Measurements from ENCODE around the gene PHLDA2. TPM values are rescaled to one million over a fixed set of nuclear protein-coding genes. Genes with fewer than 3 reads are reported as not detected.

PHLDA2 gene
- total RNA-seq, 1 experiment from 2014 or later: 309 TPM

GRCh38 chr11:2921742-2922493, 7.3 kb downstream of the PHLDA2 start:
- H3K4me1 ChIP-seq (ENCODE audit: control insufficient read depth in 1 of 2, insufficient read depth in 2 of 2, low read length in 2 of 2): peaks cover 11 to 28% of the 10 kb centered on the region in 2 experiments
- H4K20me1 ChIP-seq (ENCODE audit: insufficient read depth): no peaks in the 10 kb centered on the region
- DNase-seq (ENCODE audit: low read depth, low spot score) (no peak), ATAC-seq (no peak)
- H3K4me2 ChIP-seq (ENCODE audit: low read length): no peak overlapping the region
- ChIA-PET POLR2A (interaction anchor here (0.8 to 4.0 kb wide), 2 partner anchors 8 to 9 kb away, joined by 3 to 19 read pairs; partner anchors contain the start of gene PHLDA2), RAD21 (ENCODE audit: low non-redundant PET in 1 of 2, low total read pairs in 2 of 2, uncharacterized antibody in 2 of 2, unreplicated experiment in 2 of 2) (no interaction called here), CTCF (no interaction called here)
- H3K9ac ChIP-seq (ENCODE audit: low read length): no peak overlapping the region
- peaks cover 8% of the 10 kb centered on the region for H3K79me2 ChIP-seq (ENCODE audit: insufficient read depth, low read length)
- H3K27ac ChIP-seq (ENCODE audit: low read depth, low read length): no peak overlapping the region
- H3K9me3 ChIP-seq (ENCODE audit: control insufficient read depth in 1 of 2, insufficient read depth in 1 of 2, low read depth in 1 of 2, low read length in 2 of 2): no peaks in the 10 kb centered on the region
- no peaks in the 10 kb centered on the region for H3K27me3 ChIP-seq (ENCODE audit: insufficient read depth, low read length)
- H3K9me2 ChIP-seq (ENCODE audit: insufficient read depth): no peaks in the 10 kb centered on the region
- H3K36me3 ChIP-seq (ENCODE audit: control insufficient read depth in 1 of 2, insufficient read depth in 2 of 2, low read length in 2 of 2): no peaks in the 10 kb centered on the region; a peak in 1 of 4 replicates
- no peak for TF ChIP-seq ATF3 (IDR thresholded peaks at IDR 0.05)
- no peak for TF ChIP-seq MAX (IDR thresholded peaks at IDR 0.05)
- no peak for TF ChIP-seq CEBPB (IDR thresholded peaks at IDR 0.05; ENCODE audit: low read depth)
- TF ChIP-seq SIN3A (IDR thresholded peaks at IDR 0.05; ENCODE audit: low read depth): no peak
- TF ChIP-seq TCF7L2 (IDR thresholded peaks at IDR 0.05; ENCODE audit: borderline replicate concordance, extremely low read depth, insufficient read depth, insufficient read length): no peak
- TF ChIP-seq REST (IDR thresholded peaks at IDR 0.05; ENCODE audit: low read depth): no peak
- TF ChIP-seq, protein P1, sequence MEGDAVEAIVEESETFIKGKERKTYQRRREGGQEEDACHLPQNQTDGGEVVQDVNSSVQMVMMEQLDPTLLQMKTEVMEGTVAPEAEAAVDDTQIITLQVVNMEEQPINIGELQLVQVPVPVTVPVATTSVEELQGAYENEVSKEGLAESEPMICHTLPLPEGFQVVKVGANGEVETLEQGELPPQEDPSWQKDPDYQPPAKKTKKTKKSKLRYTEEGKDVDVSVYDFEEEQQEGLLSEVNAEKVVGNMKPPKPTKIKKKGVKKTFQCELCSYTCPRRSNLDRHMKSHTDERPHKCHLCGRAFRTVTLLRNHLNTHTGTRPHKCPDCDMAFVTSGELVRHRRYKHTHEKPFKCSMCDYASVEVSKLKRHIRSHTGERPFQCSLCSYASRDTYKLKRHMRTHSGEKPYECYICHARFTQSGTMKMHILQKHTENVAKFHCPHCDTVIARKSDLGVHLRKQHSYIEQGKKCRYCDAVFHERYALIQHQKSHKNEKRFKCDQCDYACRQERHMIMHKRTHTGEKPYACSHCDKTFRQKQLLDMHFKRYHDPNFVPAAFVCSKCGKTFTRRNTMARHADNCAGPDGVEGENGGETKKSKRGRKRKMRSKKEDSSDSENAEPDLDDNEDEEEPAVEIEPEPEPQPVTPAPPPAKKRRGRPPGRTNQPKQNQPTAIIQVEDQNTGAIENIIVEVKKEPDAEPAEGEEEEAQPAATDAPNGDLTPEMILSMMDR (IDR thresholded peaks at IDR 0.05 in 2 of 3, conservative IDR thresholded peaks at IDR 0.05 in 1 of 3; ENCODE audit: borderline replicate concordance in 1 of 3, insufficient read depth in 1 of 3, low read depth in 2 of 3, low read length in 2 of 3): no peak
- no peak for TF ChIP-seq ELF1 (IDR thresholded peaks at IDR 0.05; ENCODE audit: borderline replicate concordance, low read depth)
- no peak for TF ChIP-seq SP1 (IDR thresholded peaks at IDR 0.05; ENCODE audit: low read depth)
- TF ChIP-seq, protein P2, sequence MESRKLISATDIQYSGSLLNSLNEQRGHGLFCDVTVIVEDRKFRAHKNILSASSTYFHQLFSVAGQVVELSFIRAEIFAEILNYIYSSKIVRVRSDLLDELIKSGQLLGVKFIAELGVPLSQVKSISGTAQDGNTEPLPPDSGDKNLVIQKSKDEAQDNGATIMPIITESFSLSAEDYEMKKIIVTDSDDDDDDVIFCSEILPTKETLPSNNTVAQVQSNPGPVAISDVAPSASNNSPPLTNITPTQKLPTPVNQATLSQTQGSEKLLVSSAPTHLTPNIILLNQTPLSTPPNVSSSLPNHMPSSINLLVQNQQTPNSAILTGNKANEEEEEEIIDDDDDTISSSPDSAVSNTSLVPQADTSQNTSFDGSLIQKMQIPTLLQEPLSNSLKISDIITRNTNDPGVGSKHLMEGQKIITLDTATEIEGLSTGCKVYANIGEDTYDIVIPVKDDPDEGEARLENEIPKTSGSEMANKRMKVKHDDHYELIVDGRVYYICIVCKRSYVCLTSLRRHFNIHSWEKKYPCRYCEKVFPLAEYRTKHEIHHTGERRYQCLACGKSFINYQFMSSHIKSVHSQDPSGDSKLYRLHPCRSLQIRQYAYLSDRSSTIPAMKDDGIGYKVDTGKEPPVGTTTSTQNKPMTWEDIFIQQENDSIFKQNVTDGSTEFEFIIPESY (IDR thresholded peaks at IDR 0.05; ENCODE audit: extremely low read depth, insufficient replicate concordance, low read length): no peak
- no peak for TF ChIP-seq EZH2phosphoT487 (IDR thresholded peaks at IDR 0.05; ENCODE audit: borderline replicate concordance)
- TF ChIP-seq POLR2A (IDR thresholded peaks at IDR 0.05; ENCODE audit: borderline replicate concordance, extremely low read depth, insufficient read depth, insufficient read length): no peak
- intact Hi-C loops (cut with micrococcal nuclease): no loop called here
- no peak overlapping the region for H2AFZ ChIP-seq (ENCODE audit: low read depth, low read length, poor library complexity, severe bottlenecking)
- no TSS peak for BruUV-seq (replicated peaks)
- no peak overlapping the region for H3K4me3 ChIP-seq (replicated peaks in 1 of 2; ENCODE audit: low read depth in 1 of 2, low read length in 2 of 2)
